Lung (tissue), 12 donors: ENCODE measurements around the gene PARD3. TPM values are rescaled to one million over a fixed set of nuclear protein-coding genes. Genes with fewer than 3 reads are reported as not detected.

Experiments
- ATAC-seq: fragments of 200-7000 bp; cut with Tn5 transposase; one replicate; pipeline ENCODE4 v1.9.1; 2020; ENCODE audit warnings: moderate number of reproducible peaks; ENCODE audit not compliant: insufficient read depth, low FRiP score
- DNase-seq, 3 donors: peaks; one replicate each; pipeline ENCODE4 v3.0.0-alpha.2; 2013 to 2017
- H3K27ac ChIP-seq, 2 donors: one replicate each; pipeline ENCODE4 v1.5.1; 2013; ENCODE audit warnings: mild to moderate bottlenecking in 2 of 2, moderate library complexity in 2 of 2, control low read depth in 1 of 2, inconsistent platforms in 1 of 2, low read depth in 1 of 2, low read length in 1 of 2
- H3K27me3 ChIP-seq, 3 donors: one replicate each; pipeline ENCODE4 v1.5.1; 2013; ENCODE audit warnings: low read length in 2 of 3; ENCODE audit not compliant: control insufficient read depth in 3 of 3, insufficient read depth in 3 of 3
- H3K36me3 ChIP-seq, 4 donors: one replicate each; pipeline ENCODE4 v1.5.1; 2013; ENCODE audit warnings: low read length in 4 of 4, mild to moderate bottlenecking in 1 of 4, moderate library complexity in 1 of 4; ENCODE audit not compliant: control insufficient read depth in 4 of 4, insufficient read depth in 4 of 4
- H3K4me1 ChIP-seq, 5 donors: one replicate each; pipeline ENCODE4 v1.5.1; 2013; ENCODE audit warnings: low read length in 5 of 5, mild to moderate bottlenecking in 2 of 5, moderate library complexity in 1 of 5; ENCODE audit not compliant: control insufficient read depth in 5 of 5, insufficient read depth in 5 of 5
- H3K4me3 ChIP-seq: one replicate; pipeline ENCODE4 v1.5.1; 2013; ENCODE audit warnings: mild to moderate bottlenecking, control low read depth, moderate library complexity
- H3K9ac ChIP-seq, 2 donors: one replicate each; pipeline ENCODE4 v1.5.1; 2013; ENCODE audit warnings: low read length in 2 of 2, control low read depth in 1 of 2; ENCODE audit not compliant: insufficient read depth in 1 of 2
- H3K9me3 ChIP-seq, 4 donors: one replicate each; pipeline ENCODE4 v1.5.1; 2013; ENCODE audit warnings: low read length in 3 of 4, mild to moderate bottlenecking in 1 of 4, moderate library complexity in 1 of 4; ENCODE audit not compliant: control insufficient read depth in 4 of 4, insufficient read depth in 3 of 4
- CTCF ChIP-seq: IDR thresholded peaks from 2 replicates; pipeline ENCODE4 v1.5.1; 2012; ENCODE audit warnings: mild to moderate bottlenecking; ENCODE audit errors: control extremely low read depth, extremely low read depth
- WGBS, 2 donors: extraction: QIAGEN DNeasy Blood & Tissue Kit; methylation state at CpG; one replicate each; pipeline ENCODE4 v1.1.7; 2013; 5-methylcytosine and 5-hydroxymethylcytosine counted together
- polyA plus RNA-seq, 2 donors: library from polyadenylated mRNA; stranded (reverse); fragments of 200-250 nt; gene quantifications; one replicate each; pipeline ENCODE4 v1.2.1, GENCODE V29; 2013
- total RNA-seq, 2 donors: library from RNA; depleted of rRNA in 1 of 2; stranded (reverse); fragments of >200 nt in 1 of 2; gene quantifications; one replicate each; pipeline ENCODE4 v1.2.1, GENCODE V29; 2014 to 2021
- donor health status: control.
- donor health status: control.
- donor health status: Bipolar disorder and iron deficiency.
- donor health status: healthy.
- donor health status: DM: yes; HTN: yes; CAD: no.

Gene PARD3
- total and polyA plus RNA-seq, 4 donors, result 10.3 to 69.2 (median 27.6) TPM

GRCh38 chr10:34127676-34128075 is 687.4 kb downstream of the PARD3 start:
- Histone ChIP-seq H3K4me3 (no peak overlapping the region), H3K4me1 (peaks cover 0 to 16% (median 0%) of the 10 kb centered on the region in 5 donors), H3K27me3 (no peaks in the 10 kb centered on the region), H3K27ac (no peak overlapping the region), H3K36me3 (peaks cover 0 to 8% (median 4%) of the 10 kb centered on the region in 4 donors), H3K9me3 (no peaks in the 10 kb centered on the region), H3K9ac (no peak overlapping the region)
- TF ChIP-seq CTCF, result no peak
- DNase-seq (no peak), ATAC-seq (no peak)
- WGBS, 2 donors, result 88 to 98% methylated on average over 1 of the region's 1 CpG

GRCh38 chr10:34126371-34127151 is 688.5 kb downstream of the PARD3 start:
- no peak for DNase-seq
- no peaks in the 10 kb centered on the region for H3K9me3 ChIP-seq
- H3K27ac ChIP-seq, result no peak overlapping the region
- ATAC-seq, result no peak
- peaks cover 0 to 27% (median 3%) of the 10 kb centered on the region in 5 donors for H3K4me1 ChIP-seq
- H3K4me3 ChIP-seq, result no peak overlapping the region
- WGBS, 2 donors, result 74 to 87% methylated on average over 1 of the region's 1 CpG
- peaks cover 0 to 8% (median 4%) of the 10 kb centered on the region in 4 donors for H3K36me3 ChIP-seq
- no peak for TF ChIP-seq CTCF
- no peak overlapping the region for H3K9ac ChIP-seq
- H3K27me3 ChIP-seq, result no peaks in the 10 kb centered on the region

- Histone ChIP-seq H3K9ac (no peak overlapping the region), H3K36me3 (peaks cover 0 to 8% (median 4%) of the 10 kb centered on the region in 4 donors), H3K27ac (no peak overlapping the region), H3K4me3 (no peak overlapping the region), H3K4me1 (peaks cover 0 to 29% (median 3%) of the 10 kb centered on the region in 5 donors), H3K27me3 (no peaks in the 10 kb centered on the region), H3K9me3 (no peaks in the 10 kb centered on the region)
- TF ChIP-seq CTCF, result no peak
- 81 to 84% methylated on average over 5 of the region's 5 CpGs for WGBS, 2 donors
- DNase-seq (no peak), ATAC-seq (no peak)
Observed at GRCh38 chr10:34125702-34126101, 689.4 kb downstream of the PARD3 start.
